HepG2 (cell line): ENCODE results near the gene NCLN. TPM values are rescaled to one million over a fixed set of nuclear protein-coding genes. Genes with fewer than 3 reads are reported as not detected.

ENCODE experiments used
- DNMT1 ChIP-seq: sonication (generic); formaldehyde crosslinking; IDR thresholded peaks from 2 replicates; pipeline ENCODE4 v1.5.1; 2020; ENCODE audit warnings: mild to moderate bottlenecking, missing genetic modification reagents
- GABPB1 ChIP-seq: IDR thresholded peaks from 2 replicates; pipeline ENCODE4 v1.6.1; 2016; ENCODE audit warnings: mild to moderate bottlenecking, missing genetic modification reagents, moderate library complexity, missing compliant biosample characterization
- IKZF4 ChIP-seq: sonication (generic); formaldehyde crosslinking; IDR thresholded peaks from 2 replicates; pipeline ENCODE4 v1.5.1; 2020; ENCODE audit warnings: borderline replicate concordance, mild to moderate bottlenecking, low read depth, missing genetic modification reagents; ENCODE audit errors: not compliant biosample characterization
- IRF2 ChIP-seq: IDR thresholded peaks from 2 replicates; pipeline ENCODE4 v1.6.1; 2018; ENCODE audit warnings: missing genetic modification reagents, missing compliant biosample characterization
- KLF11 ChIP-seq: IDR thresholded peaks from 2 replicates; pipeline ENCODE4 v1.6.1; 2016; ENCODE audit warnings: missing compliant biosample characterization
- KLF12 ChIP-seq: sonication (generic); formaldehyde crosslinking; IDR thresholded peaks from 2 replicates; pipeline ENCODE4 v1.4.0; 2020; ENCODE audit warnings: missing genetic modification reagents, borderline replicate concordance
- KMT2B ChIP-seq: IDR thresholded peaks from 2 replicates; pipeline ENCODE4 v1.6.1; 2016; ENCODE audit warnings: missing genetic modification reagents, missing compliant biosample characterization
- MAF1 ChIP-seq: sonication (generic); formaldehyde crosslinking; IDR thresholded peaks from 2 replicates; pipeline ENCODE4 v1.5.0; 2020; ENCODE audit warnings: missing genetic modification reagents, borderline replicate concordance
- MTF1 ChIP-seq: sonication (generic); formaldehyde crosslinking; IDR thresholded peaks from 2 replicates; pipeline ENCODE4 v1.5.0; 2020; ENCODE audit warnings: missing genetic modification reagents
- PPARG ChIP-seq: conservative IDR thresholded peaks from 2 replicates; pipeline ENCODE4 v1.6.1; 2016; ENCODE audit warnings: missing biosample characterization, missing genetic modification reagents
- RBM22 ChIP-seq: fragments of 200-400 bp; formaldehyde crosslinking; optimal IDR thresholded peaks from 2 replicates; pipeline ENCODE3; 2017; ENCODE audit warnings: mild to moderate bottlenecking, low read length, moderate library complexity
- RELA ChIP-seq: sonication (generic); formaldehyde crosslinking; IDR thresholded peaks from 2 replicates; pipeline ENCODE4 v1.4.0; 2020; ENCODE audit warnings: missing genetic modification reagents
- SAP130 ChIP-seq: IDR thresholded peaks from 2 replicates; pipeline ENCODE4 v1.6.1; 2016; ENCODE audit warnings: low read depth
- SOX6 ChIP-seq, 2 experiments: fragments of 450-650 bp in 1 of 2; sonication (generic) in 1 of 2; formaldehyde crosslinking in 1 of 2; IDR thresholded peaks; 2 replicates each; pipeline versions ENCODE4 v1.4.0 to v1.6.1; 2017 to 2020; ENCODE audit warnings: antibody characterized with exemption in 1 of 2, mild to moderate bottlenecking in 1 of 2, missing genetic modification reagents in 1 of 2
- SRF ChIP-seq: IDR thresholded peaks from 2 replicates; pipeline ENCODE4 v1.6.1; 2011; ENCODE audit warnings: mild to moderate bottlenecking, low read depth, low read length, moderate library complexity
- SSRP1 ChIP-seq: IDR thresholded peaks from 2 replicates; pipeline ENCODE4 v1.6.1; 2016; ENCODE audit warnings: control low read depth
- STAT5B ChIP-seq: sonication (generic); formaldehyde crosslinking; IDR thresholded peaks from 2 replicates; pipeline ENCODE4 v1.4.0; 2020; ENCODE audit warnings: missing genetic modification reagents
- TEAD3 ChIP-seq: optimal IDR thresholded peaks from 2 replicates; pipeline ENCODE3; 2016; ENCODE audit warnings: borderline replicate concordance
- ZBTB2 ChIP-seq: sonication (generic); formaldehyde crosslinking; IDR thresholded peaks from 2 replicates; pipeline ENCODE4 v1.8.0; 2022; ENCODE audit warnings: low read depth, missing genetic modification reagents
- ZNF232 ChIP-seq: sonication (generic); formaldehyde crosslinking; IDR thresholded peaks from 2 replicates; pipeline ENCODE4 v1.4.0; 2020; ENCODE audit warnings: missing genetic modification reagents, borderline replicate concordance
- ZNF274 ChIP-seq: sonication (generic); formaldehyde crosslinking; IDR thresholded peaks from 2 replicates; pipeline ENCODE4 v1.5.1; 2020; ENCODE audit warnings: mild to moderate bottlenecking, missing genetic modification reagents
- ZNF350 ChIP-seq: sonication (generic); formaldehyde crosslinking; IDR thresholded peaks from 2 replicates; pipeline ENCODE4 v1.4.0; 2020; ENCODE audit warnings: mild to moderate bottlenecking, low read depth, missing genetic modification reagents, borderline replicate concordance
- ZNF552 ChIP-seq: sonication (generic); formaldehyde crosslinking; IDR thresholded peaks from 2 replicates; pipeline ENCODE4 v1.9.0; 2022; ENCODE audit warnings: missing genetic modification reagents, mild to moderate bottlenecking, borderline replicate concordance
- ZNF557 ChIP-seq: sonication (generic); formaldehyde crosslinking; IDR thresholded peaks from 2 replicates; pipeline ENCODE4 v1.4.0; 2020; ENCODE audit warnings: missing genetic modification reagents
- ZNF614 ChIP-seq: IDR thresholded peaks from 2 replicates; pipeline ENCODE4 v1.6.1; 2018; ENCODE audit warnings: missing biosample characterization, missing genetic modification reagents, inconsistent platforms, borderline replicate concordance
- polyA plus RNA-seq, 8 experiments: library from polyadenylated mRNA; depleted of rRNA in 3 of 8; stranded (reverse) in 7 of 8; unstranded in 1 of 8; fragments of >200 nt; fragmentation: Illumina TruSeq in 4 of 8; extraction: Trizol in 4 of 8; gene quantifications; 2 replicates each; pipeline versions ENCODE4 v1.2.1 to v1.2.3, GENCODE V29; 2011 to 2016; ENCODE audit warnings: low read depth in 4 of 8, missing spikeins in 1 of 8, mixed read lengths in 1 of 8; ENCODE audit not compliant: insufficient read depth in 1 of 8
- total RNA-seq, 5 experiments: library from RNA; depleted of rRNA; stranded (reverse); fragments of >200 nt; fragmentation: Illumina TruSeq; extraction: Trizol; gene quantifications; 2 replicates each; pipeline ENCODE4 v1.2.3, GENCODE V29; 2016; ENCODE audit warnings: low read depth in 1 of 5
- TF ChIP-seq, protein P1 (sequence below): sonication (generic); formaldehyde crosslinking; IDR thresholded peaks from 2 replicates; pipeline ENCODE4 v1.4.0; 2020; ENCODE audit warnings: mild to moderate bottlenecking, missing genetic modification reagents
- TF ChIP-seq, protein P2 (sequence below), 2 experiments: sonication (generic) in 1 of 2; formaldehyde crosslinking in 1 of 2; IDR thresholded peaks; 2 replicates each; pipeline versions ENCODE4 v1.5.1 to v1.6.1; 2011 to 2020; ENCODE audit warnings: borderline replicate concordance in 1 of 2, low read depth in 1 of 2, low read length in 1 of 2, mild to moderate bottlenecking in 1 of 2, missing genetic modification reagents in 1 of 2, moderate library complexity in 1 of 2

Gene NCLN
- total and polyA plus RNA-seq, 2 of the 13 experiments (the other 11 are each of a cell fraction or from before 2014, with no cell fraction given): 42.6 to 56.0 TPM

- TF ChIP-seq GABPB1 (CRISPR knock-in tag) (peak; percentile 23; the same call in 1 of the 2 replicates), PPARG (CRISPR knock-in tag) (no peak), TEAD3 (CRISPR knock-in tag) (peak; percentile 40), SAP130 (CRISPR knock-in tag) (peak; percentile 67), SOX6 (IDR thresholded peaks at IDR 0.05) (no peak), SOX6 (CRISPR knock-in tag; IDR thresholded peaks at IDR 0.05) (no peak), ZNF557 (CRISPR knock-in tag) (peak; percentile 90; the same call in 1 of the 2 replicates), STAT5B (no peak), ZBTB2 (CRISPR knock-in tag) (0 out of 2 replicates have a peak, but pooled peaks have one; percentile 28), SSRP1 (CRISPR knock-in tag) (no peak), IKZF4 (CRISPR knock-in tag) (peak; percentile 47), IRF2 (CRISPR knock-in tag) (peak; percentile 44; the same call in 1 of the 2 replicates), DNMT1 (CRISPR knock-in tag) (no peak), ZNF232 (peak; percentile 80; the same call in 1 of the 2 replicates), KMT2B (CRISPR knock-in tag) (peak; percentile 66; the same call in 1 of the 2 replicates), ZNF274 (CRISPR knock-in tag) (0 out of 2 replicates have a peak, but pooled peaks have one; percentile 49), KLF11 (CRISPR knock-in tag) (peak; percentile 85; the same call in 1 of the 2 replicates), RELA (CRISPR knock-in tag) (no peak), RBM22 (no peak), ZNF552 (CRISPR knock-in tag) (no peak), KLF12 (CRISPR knock-in tag) (no peak), ZNF350 (0 out of 2 replicates have a peak, but pooled peaks have one; percentile 27), MTF1 (no peak), MAF1 (CRISPR knock-in tag) (no peak), ZNF614 (CRISPR knock-in tag) (no peak), SRF (no peak)
- TF ChIP-seq, protein P1, sequence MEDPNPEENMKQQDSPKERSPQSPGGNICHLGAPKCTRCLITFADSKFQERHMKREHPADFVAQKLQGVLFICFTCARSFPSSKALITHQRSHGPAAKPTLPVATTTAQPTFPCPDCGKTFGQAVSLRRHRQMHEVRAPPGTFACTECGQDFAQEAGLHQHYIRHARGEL: no peak
- TF ChIP-seq, protein P2, sequence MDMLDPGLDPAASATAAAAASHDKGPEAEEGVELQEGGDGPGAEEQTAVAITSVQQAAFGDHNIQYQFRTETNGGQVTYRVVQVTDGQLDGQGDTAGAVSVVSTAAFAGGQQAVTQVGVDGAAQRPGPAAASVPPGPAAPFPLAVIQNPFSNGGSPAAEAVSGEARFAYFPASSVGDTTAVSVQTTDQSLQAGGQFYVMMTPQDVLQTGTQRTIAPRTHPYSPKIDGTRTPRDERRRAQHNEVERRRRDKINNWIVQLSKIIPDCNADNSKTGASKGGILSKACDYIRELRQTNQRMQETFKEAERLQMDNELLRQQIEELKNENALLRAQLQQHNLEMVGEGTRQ (IDR thresholded peaks at IDR 0.05; ENCODE audit: low read depth, low read length): no peak
- TF ChIP-seq, protein P2 (CRISPR knock-in tag; IDR thresholded peaks at IDR 0.05; ENCODE audit: borderline replicate concordance): no peak
Measured at GRCh38 chr19:3243819-3244700, 58.3 kb downstream of the NCLN start (continued).
